22Rv1 (cell line): Measurements from ENCODE around the gene MPP4.

Source experiments
- CTCF ChIP-seq: fragments of 450-650 bp; IDR thresholded peaks from 2 replicates; pipeline ENCODE4 v1.5.1; 2017; ENCODE audit warnings: mild to moderate bottlenecking
- ZFX ChIP-seq: fragments of 450-650 bp; IDR thresholded peaks from 2 replicates; pipeline ENCODE4 v1.6.1; 2017; ENCODE audit warnings: antibody characterized with exemption, borderline replicate concordance

- TF ChIP-seq CTCF, result no peak
- TF ChIP-seq ZFX, result no peak
These were observed 20.0 kb downstream of the MPP4 start for GRCh38 chr2:201678401-201678800.
